Peyer's patch (tissue), 4 donors: ENCODE data around the gene CRIM1.

Experiments
- POLR2A ChIP-seq, 2 donors: fragments of 450-650 bp; IDR thresholded peaks; one replicate each; pipeline ENCODE4 v1.5.1; 2017; ENCODE audit warnings: antibody characterized with exemption in 2 of 2, mild to moderate bottlenecking in 2 of 2, moderate library complexity in 2 of 2
- TF ChIP-seq, protein P1 (sequence below), 6 experiments: fragments of 450-650 bp in 4 of 6; fragments of 200-600 bp in 2 of 6; sonication (generic) in 1 of 6; IDR thresholded peaks; one replicate each; pipeline ENCODE4 v1.5.1; 2017 to 2019; ENCODE audit warnings: antibody characterized with exemption in 6 of 6, mild to moderate bottlenecking in 3 of 6, moderate library complexity in 1 of 6

- TF ChIP-seq, protein P1, sequence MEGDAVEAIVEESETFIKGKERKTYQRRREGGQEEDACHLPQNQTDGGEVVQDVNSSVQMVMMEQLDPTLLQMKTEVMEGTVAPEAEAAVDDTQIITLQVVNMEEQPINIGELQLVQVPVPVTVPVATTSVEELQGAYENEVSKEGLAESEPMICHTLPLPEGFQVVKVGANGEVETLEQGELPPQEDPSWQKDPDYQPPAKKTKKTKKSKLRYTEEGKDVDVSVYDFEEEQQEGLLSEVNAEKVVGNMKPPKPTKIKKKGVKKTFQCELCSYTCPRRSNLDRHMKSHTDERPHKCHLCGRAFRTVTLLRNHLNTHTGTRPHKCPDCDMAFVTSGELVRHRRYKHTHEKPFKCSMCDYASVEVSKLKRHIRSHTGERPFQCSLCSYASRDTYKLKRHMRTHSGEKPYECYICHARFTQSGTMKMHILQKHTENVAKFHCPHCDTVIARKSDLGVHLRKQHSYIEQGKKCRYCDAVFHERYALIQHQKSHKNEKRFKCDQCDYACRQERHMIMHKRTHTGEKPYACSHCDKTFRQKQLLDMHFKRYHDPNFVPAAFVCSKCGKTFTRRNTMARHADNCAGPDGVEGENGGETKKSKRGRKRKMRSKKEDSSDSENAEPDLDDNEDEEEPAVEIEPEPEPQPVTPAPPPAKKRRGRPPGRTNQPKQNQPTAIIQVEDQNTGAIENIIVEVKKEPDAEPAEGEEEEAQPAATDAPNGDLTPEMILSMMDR (IDR thresholded peaks at IDR 0.05) = peak in 4 of 6 experiments; percentile 5 to 50 (median 36)
- TF ChIP-seq POLR2A (IDR thresholded peaks at IDR 0.05) = no peak
Measured at GRCh38 chr2:36357847-36358659, 2.5 kb downstream of the CRIM1 start.
